HUES6 (cell line): ENCODE data around the gene REC8.

Source experiments
- H3K27ac ChIP-seq: 2 replicates; pipeline ENCODE4 v1.7.0; 2013; ENCODE audit warnings: low read depth, mild to moderate bottlenecking, low read length, inconsistent platforms
- H3K27me3 ChIP-seq: 2 replicates; pipeline ENCODE4 v1.6.1; 2013; ENCODE audit warnings: low read length; ENCODE audit not compliant: control insufficient read depth, insufficient read depth
- H3K36me3 ChIP-seq: 2 replicates; pipeline ENCODE4 v1.6.1; 2013; ENCODE audit warnings: low read length; ENCODE audit not compliant: control insufficient read depth, insufficient read depth
- H3K4me1 ChIP-seq: 2 replicates; pipeline ENCODE4 v1.6.1; 2013; ENCODE audit warnings: low read length; ENCODE audit not compliant: control insufficient read depth, insufficient read depth
- H3K4me3 ChIP-seq: 2 replicates; pipeline ENCODE4 v1.5.1; 2013; ENCODE audit warnings: low read depth, low read length
- H3K9ac ChIP-seq: one replicate; pipeline ENCODE4 v1.6.1; 2013; ENCODE audit warnings: mild to moderate bottlenecking, low read length
- H3K9me3 ChIP-seq: 2 replicates; pipeline ENCODE4 v1.6.1; 2013; ENCODE audit warnings: low read depth, low read length; ENCODE audit not compliant: control insufficient read depth, insufficient read depth

The REC8 gene

DNA sequence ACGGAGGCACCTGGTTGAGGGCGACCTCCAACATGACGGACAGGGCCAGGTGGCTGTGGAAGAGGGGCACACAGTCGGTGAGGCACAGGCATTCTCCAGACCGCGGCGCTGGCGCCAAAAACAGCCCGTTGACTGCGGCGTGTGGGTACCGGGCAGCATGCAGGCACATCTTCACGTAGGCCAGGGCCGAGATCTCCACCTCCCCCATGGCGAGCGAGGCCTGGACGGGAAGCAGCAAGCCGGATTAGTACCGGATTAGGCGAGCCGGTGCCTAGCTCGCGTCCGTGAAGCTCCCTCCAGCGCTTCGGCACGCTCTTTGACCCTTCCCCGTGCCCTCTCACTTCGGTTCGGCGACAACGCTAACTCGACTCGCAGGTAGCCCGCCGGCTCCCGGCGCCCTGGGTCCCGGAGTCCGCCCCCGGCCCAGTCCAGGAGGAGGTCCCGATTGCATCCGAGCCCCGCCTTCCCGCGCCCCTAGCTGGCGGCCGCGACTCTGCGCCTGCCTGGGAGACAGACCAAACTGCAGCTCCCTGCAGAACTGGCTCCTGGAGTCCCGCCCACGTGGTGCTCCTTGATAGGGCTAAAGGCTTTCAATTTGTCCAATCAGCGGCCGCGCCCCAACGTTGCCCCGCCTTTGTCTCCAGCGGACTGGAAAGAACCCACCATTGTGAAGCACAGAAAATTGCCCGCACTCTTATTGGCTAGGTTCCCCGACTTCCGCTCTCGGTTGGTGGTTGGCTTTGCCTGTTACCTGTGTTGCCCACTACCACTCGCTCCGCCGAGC lies 30.6 kb upstream of the REC8 start, which contains the start of gene EMC9:
Gene EMC9, minus strand, starts transcription at position 495 of the 784 bp plus-strand sequence. Its CDS starts 287 bp downstream, at position 208.
- H3K27me3 ChIP-seq = no peaks in the 10 kb centered on the region; the same call in 1 of the 2 replicates
- H3K9me3 ChIP-seq = no peaks in the 10 kb centered on the region
- peak within 1 kb of the TSS; percentile 27; the same call in 1 of the 2 replicates for H3K27ac ChIP-seq
- peaks cover 39% of the 10 kb centered on the region for H3K36me3 ChIP-seq
- peak within 1 kb of the TSS; percentile 95 for H3K4me3 ChIP-seq
- peaks cover 12% of the 10 kb centered on the region for H3K4me1 ChIP-seq
- peak within 1 kb of the TSS; percentile 88 for H3K9ac ChIP-seq

DNA sequence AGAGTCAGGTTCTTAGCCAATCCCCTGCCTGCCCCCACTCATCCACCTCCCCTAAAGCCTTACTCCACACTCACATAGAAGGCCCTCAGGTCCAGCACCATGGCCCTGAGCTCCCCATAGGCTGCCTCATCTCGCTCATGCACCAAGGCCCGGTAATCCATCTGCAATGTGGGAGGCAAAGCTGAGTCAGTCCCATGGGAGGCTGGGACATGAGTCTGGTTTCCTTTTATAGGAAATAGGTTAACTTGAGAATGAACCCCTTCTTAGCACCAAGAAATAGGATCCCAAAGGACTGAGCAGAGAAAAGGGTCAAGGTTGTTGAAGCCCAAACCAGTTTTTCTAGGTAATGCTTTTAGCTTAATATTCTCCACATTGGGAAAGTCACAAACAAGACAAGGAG lies 28.4 kb upstream of the REC8 start:
- H3K27ac ChIP-seq = no peak overlapping the region
- H3K4me1 ChIP-seq = peaks cover 13% of the 10 kb centered on the region
- H3K4me3 ChIP-seq = no peak overlapping the region
- H3K9me3 ChIP-seq = no peaks in the 10 kb centered on the region
- peaks cover 26% of the 10 kb centered on the region for H3K36me3 ChIP-seq
- H3K9ac ChIP-seq = no peak overlapping the region
- no peaks in the 10 kb centered on the region for H3K27me3 ChIP-seq

DNA sequence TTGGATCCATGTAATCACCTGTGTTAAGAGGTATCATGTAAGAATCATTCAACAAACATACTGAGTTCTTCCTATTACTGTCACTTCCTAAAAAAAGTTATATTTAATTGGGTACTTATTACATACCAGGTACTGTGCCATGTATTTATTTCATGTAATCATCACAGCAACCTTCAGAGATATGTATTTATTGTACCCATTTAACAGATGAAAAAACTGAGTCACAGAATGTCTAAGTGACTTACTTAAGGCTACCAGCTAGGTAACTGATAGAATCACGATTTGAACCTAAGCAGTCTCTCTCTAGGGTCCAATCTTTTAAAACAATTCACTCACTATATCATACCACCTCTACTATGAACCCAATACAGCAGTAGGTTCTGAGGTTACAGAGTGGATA lies 27.4 kb upstream of the REC8 start:
- H3K4me3 ChIP-seq = no peak overlapping the region
- no peak overlapping the region for H3K9ac ChIP-seq
- H3K27ac ChIP-seq = no peak overlapping the region
- H3K4me1 ChIP-seq = peaks cover 14% of the 10 kb centered on the region
- H3K9me3 ChIP-seq = no peaks in the 10 kb centered on the region
- H3K36me3 ChIP-seq = peaks cover 21% of the 10 kb centered on the region
- no peaks in the 10 kb centered on the region for H3K27me3 ChIP-seq

DNA sequence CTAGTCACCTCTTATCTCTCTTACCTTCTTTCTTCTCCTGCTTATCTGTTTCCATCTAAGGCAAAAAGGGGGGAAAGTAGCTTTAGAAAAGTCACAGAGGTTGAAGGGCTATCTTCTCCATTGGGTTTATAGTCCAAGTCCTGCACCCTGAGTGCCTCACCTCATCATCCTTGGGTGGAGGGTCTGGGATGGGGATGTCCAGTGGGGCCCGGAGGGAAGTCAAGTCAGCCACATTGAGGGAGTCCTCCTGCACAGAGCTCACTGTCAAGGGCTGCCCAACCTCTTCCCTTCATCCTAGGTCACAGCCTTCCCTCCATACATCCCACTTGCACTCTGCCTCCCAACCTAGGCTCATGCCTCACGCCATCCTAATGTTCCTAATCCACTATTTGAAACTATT lies 26.7 kb upstream of the REC8 start:
- H3K27me3 ChIP-seq = no peaks in the 10 kb centered on the region
- H3K9ac ChIP-seq = no peak overlapping the region
- peaks cover 24% of the 10 kb centered on the region for H3K36me3 ChIP-seq
- peaks cover 14% of the 10 kb centered on the region for H3K4me1 ChIP-seq
- H3K27ac ChIP-seq = no peak overlapping the region
- no peak overlapping the region for H3K4me3 ChIP-seq
- no peaks in the 10 kb centered on the region for H3K9me3 ChIP-seq

DNA sequence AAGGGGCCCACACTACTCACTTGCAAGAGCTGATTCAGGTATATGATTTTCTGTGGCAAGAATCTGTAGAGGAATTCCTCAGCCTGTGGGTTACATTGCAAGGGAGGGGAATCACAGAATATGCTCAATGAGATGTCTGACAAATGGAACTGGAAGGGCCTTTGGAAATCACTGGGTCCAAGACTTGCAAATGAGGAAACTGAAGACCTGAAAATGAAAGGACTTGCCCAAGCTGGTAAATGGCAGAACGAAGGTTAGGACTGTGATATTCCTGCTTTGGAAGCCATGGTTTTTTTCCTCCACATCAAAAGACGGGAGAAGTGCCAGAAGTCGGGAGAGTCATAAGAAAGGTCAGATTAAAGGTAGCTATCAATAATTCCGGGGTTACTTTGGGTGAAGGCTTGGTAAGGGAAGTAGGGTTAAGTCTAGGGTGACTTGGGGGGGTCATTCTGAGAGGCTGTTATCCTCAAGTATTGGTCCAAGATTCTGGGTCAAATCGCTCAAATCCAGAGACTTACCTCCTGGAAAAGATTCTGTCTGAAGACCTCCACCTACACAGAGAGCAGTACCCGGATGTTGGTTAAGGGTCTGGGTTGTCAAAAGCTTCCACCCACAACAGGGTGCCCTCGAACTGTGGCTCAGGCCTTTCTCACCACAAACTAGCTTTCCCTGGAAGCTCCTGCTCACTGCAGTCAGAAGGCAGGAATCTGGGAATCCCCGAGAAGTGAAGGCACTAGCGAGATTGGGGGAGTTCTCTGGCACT lies 26.0 kb upstream of the REC8 start:
- H3K36me3 ChIP-seq = peaks cover 31% of the 10 kb centered on the region
- H3K27me3 ChIP-seq = no peaks in the 10 kb centered on the region
- H3K4me3 ChIP-seq = peak overlapping the region; percentile 90
- H3K9ac ChIP-seq = peak overlapping the region; percentile 82
- no peaks in the 10 kb centered on the region for H3K9me3 ChIP-seq
- peaks cover 14% of the 10 kb centered on the region for H3K4me1 ChIP-seq
- H3K27ac ChIP-seq = no peak overlapping the region

DNA sequence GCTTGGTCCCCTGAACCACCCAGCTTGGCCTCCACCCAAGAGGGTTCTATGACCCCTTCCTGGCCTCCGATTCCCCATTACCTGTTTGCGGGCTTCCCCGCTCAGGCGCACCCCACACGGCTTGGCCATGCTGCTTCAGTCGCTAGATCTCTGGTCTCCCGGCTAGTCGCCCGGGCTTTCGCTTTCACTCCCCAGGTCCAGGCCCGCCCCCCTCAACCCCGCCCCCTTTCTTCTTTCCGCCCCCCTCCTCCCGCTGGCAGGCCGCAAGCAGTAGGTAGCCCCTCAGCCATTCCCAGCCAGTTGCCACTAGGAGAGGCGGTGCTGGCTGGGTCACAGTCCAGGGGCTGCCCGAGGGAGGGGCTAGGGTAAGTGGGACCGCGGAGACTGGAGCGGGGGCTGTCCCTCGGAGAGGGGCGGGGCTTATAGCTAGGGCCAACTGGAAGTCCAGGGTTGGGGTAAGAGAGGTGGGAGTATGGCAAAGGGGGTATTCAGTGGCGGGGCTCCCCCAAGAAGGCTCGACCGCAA lies 25.4 kb upstream of the REC8 start, which contains the start of gene PSME2:
Gene PSME2, minus strand, starts transcription at position 158 of the 525 bp plus-strand sequence. Its CDS starts 29 bp downstream, at position 129.
- H3K27me3 ChIP-seq = no peaks in the 10 kb centered on the region
- peaks cover 37% of the 10 kb centered on the region for H3K36me3 ChIP-seq
- H3K9me3 ChIP-seq = no peaks in the 10 kb centered on the region
- H3K4me3 ChIP-seq = peak within 1 kb of the TSS; percentile 90
- H3K27ac ChIP-seq = peak within 1 kb of the TSS; percentile 38; the same call in 1 of the 2 replicates
- peak within 1 kb of the TSS; percentile 82 for H3K9ac ChIP-seq
- H3K4me1 ChIP-seq = peaks cover 14% of the 10 kb centered on the region

DNA sequence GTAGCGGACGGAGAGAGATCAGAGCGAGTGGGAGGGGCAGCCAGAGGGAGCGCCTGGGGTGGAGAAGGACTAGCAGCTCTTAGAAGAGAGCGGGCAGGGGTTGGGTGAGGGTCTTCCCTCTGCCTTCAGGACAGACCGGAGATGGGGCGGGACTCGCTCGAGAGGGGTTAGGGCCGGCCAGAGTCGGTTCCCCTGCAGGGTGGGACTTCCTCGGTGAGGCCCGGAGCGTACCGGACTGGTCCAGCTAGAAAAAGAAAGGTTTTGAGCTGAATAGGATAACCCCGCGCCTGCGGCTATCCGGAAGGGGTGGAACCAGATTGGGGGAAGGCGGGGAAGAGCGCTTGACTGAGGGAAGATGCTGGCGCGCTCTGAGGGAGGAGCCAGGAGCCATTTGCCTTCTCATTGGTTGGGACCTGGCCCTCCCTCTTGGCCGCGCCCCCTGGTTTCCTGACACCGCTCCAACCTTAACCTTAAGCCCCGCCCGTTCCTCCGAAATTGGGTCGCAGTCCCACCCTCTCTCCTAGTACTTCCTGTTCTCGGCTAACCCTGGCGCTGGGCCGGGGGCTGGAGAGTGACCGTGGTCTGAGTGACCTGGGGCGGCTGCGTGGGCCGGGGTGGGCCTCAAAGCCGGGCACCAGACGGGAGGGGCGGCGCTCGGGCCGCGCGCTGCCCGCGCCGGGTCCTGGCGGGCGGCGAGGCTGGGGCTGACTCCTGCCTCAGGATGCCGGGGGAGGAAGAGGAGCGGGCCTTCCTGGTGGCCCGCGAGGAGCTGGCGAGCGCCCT lies 24.7 kb upstream of the REC8 start, which contains the start of gene RNF31:
Gene RNF31, plus strand, starts transcription at position 521 of the 783 bp plus-strand sequence. Its CDS starts 201 bp downstream, at position 722.
- Histone ChIP-seq H3K9ac (peak within 1 kb of the TSS; percentile 82), H3K36me3 (peaks cover 44% of the 10 kb centered on the region), H3K9me3 (no peaks in the 10 kb centered on the region), H3K4me3 (peak within 1 kb of the TSS; percentile 90), H3K27ac (peak within 1 kb of the TSS; percentile 38; the same call in 1 of the 2 replicates), H3K4me1 (peaks cover 13% of the 10 kb centered on the region), H3K27me3 (no peaks in the 10 kb centered on the region)

DNA sequence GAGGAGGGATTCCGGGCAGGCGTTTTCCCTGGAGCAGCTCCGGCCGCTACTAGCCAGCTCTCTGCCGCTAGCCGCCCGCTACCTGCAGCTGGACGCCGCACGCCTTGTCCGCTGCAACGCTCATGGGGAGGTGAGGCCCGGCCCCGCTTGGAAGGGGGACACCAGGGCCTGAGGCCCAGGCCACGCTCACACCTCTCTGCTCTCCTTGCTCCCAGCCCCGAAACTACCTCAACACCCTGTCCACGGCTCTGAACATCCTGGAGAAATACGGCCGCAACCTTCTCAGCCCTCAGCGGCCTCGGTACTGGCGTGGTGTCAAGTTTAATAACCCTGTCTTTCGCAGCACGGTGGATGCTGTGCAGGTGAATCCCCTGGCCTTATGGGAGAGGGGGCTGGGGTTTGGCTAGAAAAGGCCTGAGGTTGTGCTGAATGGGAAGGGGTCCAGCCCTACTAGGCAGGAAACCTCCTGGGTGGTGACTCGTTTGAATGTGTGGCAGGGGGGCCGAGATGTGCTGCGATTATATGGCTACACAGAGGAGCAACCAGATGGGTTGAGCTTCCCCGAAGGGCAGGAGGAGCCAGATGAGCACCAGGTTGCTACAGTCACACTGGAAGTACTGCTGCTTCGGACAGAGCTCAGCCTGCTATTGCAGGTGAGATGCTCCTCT lies 24.0 kb upstream of the REC8 start:
- Histone ChIP-seq H3K9ac (peak overlapping the region; percentile 82), H3K27ac (peak overlapping the region; percentile 38; the same call in 1 of the 2 replicates), H3K4me1 (peaks cover 12% of the 10 kb centered on the region), H3K9me3 (no peaks in the 10 kb centered on the region), H3K27me3 (no peaks in the 10 kb centered on the region), H3K36me3 (peaks cover 49% of the 10 kb centered on the region), H3K4me3 (peak overlapping the region; percentile 90)

DNA sequence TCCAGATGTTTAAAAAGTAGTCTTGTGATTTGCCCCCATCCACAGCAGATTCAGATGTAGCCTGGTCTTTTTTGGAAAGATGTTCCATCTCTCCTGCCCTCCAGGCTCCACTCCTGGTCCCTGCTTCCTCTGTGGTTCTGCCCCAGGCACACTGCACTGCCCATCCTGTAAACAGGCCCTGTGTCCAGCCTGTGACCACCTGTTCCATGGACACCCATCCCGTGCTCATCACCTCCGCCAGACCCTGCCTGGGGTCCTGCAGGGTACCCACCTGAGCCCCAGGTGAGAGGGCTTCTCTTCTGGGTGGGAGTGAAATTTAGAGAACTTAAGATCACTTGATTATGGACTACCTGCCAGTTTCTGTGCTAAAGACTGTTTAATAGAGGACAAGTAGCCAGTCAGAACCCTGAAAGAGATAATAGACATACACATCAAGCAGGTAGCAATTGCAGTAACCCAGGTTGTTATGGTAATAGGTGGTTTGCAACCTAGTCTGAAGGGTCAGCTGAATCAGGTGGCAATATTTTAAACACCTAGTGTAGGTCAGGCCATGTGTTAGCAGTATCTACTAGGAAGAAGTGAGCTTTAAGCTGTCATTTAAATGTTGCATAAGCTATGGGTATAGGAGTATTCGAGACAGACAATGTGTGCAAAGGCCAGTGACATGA lies 22.4 kb upstream of the REC8 start:
- Histone ChIP-seq H3K36me3 (peaks cover 43% of the 10 kb centered on the region), H3K9ac (no peak overlapping the region)

More for the DNA sequence above, 22.4 kb upstream of the REC8 start:
- no peak overlapping the region for H3K27ac ChIP-seq
- H3K9me3 ChIP-seq = no peaks in the 10 kb centered on the region
- no peak overlapping the region for H3K4me3 ChIP-seq
- no peaks in the 10 kb centered on the region for H3K27me3 ChIP-seq
- peaks cover 12% of the 10 kb centered on the region for H3K4me1 ChIP-seq
